AG04449 (cell line): Measurements from ENCODE around the gene DNAJC5.

Experiments used
- CTCF ChIA-PET: fragments of 350-600 bp; formaldehyde crosslinking; extraction: SDS; loops from one replicate; lab custom pipeline; 2021; ENCODE audit warnings: antibody characterized with exemption; lab: Yijun Ruan, JAX
- POLR2A ChIA-PET: fragments of 400-600, 350-600 bp; formaldehyde crosslinking; extraction: SDS; loops from one replicate; lab custom pipeline; 2020; ENCODE audit warnings: antibody characterized with exemption, inconsistent platforms; lab: Yijun Ruan, JAX
- DNase-seq: peaks from one replicate; pipeline ENCODE4 v3.0.0-alpha.2; 2010; ENCODE audit warnings: low read depth, low spot score
- H3K4me3 ChIP-seq: 2 replicates; pipeline ENCODE4 v1.5.1; 2011; ENCODE audit warnings: low read depth, mild to moderate bottlenecking, control low read depth, low read length
- TF ChIP-seq, protein P1 (sequence below): IDR thresholded peaks from one replicate; pipeline ENCODE4 v1.5.1; 2011; ENCODE audit warnings: mild to moderate bottlenecking, moderate library complexity, low read length, control low read depth, inconsistent platforms; ENCODE audit not compliant: insufficient read depth; ENCODE audit errors: missing control alignments

The DNAJC5 gene

DNA sequence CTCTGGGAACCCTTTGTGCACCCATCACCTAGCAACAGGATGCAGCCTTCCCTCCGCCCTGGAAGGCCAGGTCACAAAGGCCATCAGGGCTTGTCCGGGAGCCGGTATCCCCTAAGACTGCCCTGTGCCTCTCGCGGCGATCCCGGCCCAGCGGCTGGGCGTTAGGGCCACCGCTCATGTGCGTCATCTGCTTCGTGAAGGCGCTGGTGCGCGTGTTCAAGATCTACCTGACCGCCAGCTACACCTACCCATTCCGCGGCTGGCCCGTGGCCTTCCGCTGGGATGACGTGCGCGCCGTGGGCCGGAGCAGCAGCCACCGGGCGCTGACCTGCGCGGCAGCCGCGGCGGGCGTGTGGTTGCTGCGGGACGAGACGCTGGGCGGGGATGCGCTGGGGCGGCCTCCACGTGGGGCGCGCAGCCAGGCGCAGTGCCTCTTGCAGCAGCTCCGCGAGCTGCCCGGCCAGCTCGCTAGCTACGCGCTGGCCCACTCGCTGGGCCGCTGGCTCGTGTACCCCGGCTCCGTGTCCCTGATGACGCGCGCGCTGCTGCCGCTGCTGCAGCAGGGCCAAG is 33.5 kb upstream of the DNAJC5 start, which contains the start of gene ABHD16B:
Gene ABHD16B (plus strand): TSS at position 134 of the 570 bp plus-strand sequence. CDS start 43 bp downstream, at position 177.
- TF ChIP-seq, protein P1, sequence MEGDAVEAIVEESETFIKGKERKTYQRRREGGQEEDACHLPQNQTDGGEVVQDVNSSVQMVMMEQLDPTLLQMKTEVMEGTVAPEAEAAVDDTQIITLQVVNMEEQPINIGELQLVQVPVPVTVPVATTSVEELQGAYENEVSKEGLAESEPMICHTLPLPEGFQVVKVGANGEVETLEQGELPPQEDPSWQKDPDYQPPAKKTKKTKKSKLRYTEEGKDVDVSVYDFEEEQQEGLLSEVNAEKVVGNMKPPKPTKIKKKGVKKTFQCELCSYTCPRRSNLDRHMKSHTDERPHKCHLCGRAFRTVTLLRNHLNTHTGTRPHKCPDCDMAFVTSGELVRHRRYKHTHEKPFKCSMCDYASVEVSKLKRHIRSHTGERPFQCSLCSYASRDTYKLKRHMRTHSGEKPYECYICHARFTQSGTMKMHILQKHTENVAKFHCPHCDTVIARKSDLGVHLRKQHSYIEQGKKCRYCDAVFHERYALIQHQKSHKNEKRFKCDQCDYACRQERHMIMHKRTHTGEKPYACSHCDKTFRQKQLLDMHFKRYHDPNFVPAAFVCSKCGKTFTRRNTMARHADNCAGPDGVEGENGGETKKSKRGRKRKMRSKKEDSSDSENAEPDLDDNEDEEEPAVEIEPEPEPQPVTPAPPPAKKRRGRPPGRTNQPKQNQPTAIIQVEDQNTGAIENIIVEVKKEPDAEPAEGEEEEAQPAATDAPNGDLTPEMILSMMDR: no peak
- no peak within 1 kb of the TSS for H3K4me3 ChIP-seq
- POLR2A ChIA-PET: no interaction called here
- CTCF ChIA-PET: no interaction called here
- no peak for DNase-seq

DNA sequence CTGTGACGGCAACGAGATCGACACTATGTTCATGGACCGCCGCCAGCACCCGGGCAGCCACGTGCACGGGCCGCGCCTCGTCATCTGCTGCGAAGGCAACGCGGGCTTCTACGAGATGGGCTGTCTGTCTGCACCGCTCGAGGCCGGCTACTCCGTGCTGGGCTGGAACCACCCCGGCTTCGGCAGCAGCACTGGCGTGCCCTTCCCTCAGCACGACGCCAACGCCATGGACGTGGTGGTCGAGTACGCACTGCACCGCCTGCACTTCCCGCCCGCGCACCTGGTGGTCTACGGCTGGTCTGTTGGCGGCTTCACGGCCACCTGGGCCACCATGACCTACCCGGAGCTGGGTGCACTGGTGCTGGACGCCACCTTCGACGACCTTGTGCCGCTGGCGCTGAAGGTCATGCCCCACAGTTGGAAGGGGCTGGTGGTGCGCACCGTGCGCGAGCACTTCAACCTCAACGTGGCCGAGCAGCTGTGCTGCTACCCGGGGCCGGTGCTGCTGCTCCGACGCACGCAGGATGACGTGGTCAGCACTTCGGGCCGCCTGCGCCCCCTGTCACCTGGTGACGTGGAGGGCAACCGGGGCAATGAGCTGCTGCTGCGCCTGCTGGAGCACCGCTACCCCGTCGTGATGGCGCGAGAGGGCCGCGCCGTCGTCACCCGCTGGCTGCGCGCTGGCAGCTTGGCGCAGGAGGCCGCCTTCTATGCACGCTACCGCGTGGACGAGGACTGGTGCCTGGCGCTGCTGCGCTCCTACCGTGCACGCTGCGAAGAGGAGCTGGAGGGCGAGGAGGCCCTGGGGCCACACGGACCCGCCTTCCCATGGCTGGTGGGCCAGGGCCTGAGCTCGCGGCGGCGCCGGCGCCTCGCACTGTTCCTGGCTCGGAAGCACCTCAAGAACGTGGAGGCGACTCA is 32.7 kb upstream of the DNAJC5 start:
- POLR2A ChIA-PET: no interaction called here
- no peak overlapping the region for H3K4me3 ChIP-seq
- TF ChIP-seq, protein P1: no peak
- CTCF ChIA-PET: interaction anchor here (3.6 to 5.1 kb wide), 2 partner anchors 76 to 325 kb away, joined by 23 to 47 read pairs; partner anchors contain the start of gene PTK6
- no peak for DNase-seq

DNA sequence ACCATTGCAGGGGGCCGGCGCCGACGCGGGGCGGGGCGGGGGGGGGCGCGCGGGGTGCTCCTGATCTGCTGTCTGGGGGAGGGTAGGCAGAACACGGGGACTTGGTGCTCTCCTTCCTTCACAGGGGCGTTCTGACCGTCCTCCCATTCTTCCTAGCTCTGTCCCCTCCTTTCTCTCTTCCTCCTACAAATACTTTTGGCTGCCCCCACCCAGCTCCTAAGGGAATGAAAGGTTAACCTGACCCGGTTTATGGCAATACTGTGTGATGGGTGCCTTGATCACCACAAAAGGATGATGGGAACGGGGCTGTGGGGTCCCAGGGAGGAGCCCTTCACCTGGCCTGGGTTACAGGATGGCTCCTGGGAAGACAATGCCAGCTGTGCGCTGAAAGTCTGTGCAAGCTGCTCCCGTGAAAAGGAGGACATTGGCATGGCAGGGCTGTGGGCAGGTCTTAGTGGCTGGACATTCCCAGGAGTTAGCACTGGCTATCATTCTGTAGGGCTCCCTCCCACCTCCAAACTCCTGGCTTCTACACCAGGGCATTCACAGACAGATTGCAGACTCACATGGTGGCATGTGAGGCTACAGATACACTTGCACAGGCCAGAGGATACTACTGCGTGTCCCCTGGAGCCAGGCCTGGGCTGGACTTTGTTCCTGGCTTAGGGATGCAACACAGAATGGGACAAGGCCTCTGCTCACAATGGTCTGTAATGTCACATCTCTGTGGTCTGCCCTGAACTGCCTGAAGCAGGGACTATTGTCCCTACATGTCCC is 31.7 kb upstream of the DNAJC5 start:
- DNase-seq: no peak
- CTCF ChIA-PET: interaction anchor here (0.6 to 5.1 kb wide), 14 partner anchors 8 to 326 kb away, joined by 3 to 47 read pairs (median 4); partner anchors contain the start of gene PTK6
- peak overlapping the region; percentile 96 for H3K4me3 ChIP-seq
- POLR2A ChIA-PET: no interaction called here
- TF ChIP-seq, protein P1: no peak

DNA sequence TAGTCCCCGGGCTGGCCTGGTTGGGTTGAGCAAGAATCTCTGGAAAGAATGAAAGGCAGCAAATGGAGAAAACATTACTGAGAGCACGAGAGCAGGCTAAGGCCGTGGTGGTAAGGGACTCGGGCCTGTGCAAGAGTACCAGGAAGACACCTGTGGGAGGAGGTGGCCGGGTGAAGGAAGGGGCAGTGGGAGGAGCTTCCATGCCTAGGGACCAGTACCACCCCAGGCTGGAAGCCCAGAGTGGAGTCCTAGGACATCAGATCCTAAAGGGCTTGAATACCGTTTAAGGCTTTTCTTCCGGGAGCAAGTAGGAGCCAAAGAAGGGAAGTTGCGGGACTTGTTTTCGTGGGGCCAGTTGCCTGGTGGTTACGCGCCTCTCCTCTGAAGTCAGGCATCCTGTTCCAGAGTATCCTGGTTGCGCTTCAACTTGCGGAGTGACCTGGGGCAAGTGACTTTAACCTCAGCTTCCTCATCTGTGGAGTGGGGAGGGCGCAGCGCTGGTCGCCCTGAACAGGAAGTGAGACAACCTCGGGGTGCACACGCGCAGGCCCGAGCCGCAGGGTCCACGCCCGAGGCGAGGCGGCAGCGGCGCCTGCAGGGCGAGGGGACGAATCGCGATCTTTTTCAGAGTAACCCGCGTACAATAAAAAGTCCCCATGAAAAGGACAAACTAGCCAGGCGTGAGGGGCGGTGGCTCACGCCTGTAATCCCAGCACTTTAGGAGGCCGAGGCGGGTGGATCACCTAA is 31.0 kb upstream of the DNAJC5 start:
- ChIA-PET CTCF (interaction anchor here (0.6 to 5.1 kb wide), 20 partner anchors 9 to 329 kb away, joined by 3 to 47 read pairs (median 4); partner anchors contain the start of gene PTK6), POLR2A (interaction anchor here (1.0 to 1.9 kb wide), 2 partner anchors 110 to 127 kb away, joined by 4 read pairs; partner anchors contain the start of gene LIME1)
- TF ChIP-seq, protein P1: peak; percentile 77

DNA sequence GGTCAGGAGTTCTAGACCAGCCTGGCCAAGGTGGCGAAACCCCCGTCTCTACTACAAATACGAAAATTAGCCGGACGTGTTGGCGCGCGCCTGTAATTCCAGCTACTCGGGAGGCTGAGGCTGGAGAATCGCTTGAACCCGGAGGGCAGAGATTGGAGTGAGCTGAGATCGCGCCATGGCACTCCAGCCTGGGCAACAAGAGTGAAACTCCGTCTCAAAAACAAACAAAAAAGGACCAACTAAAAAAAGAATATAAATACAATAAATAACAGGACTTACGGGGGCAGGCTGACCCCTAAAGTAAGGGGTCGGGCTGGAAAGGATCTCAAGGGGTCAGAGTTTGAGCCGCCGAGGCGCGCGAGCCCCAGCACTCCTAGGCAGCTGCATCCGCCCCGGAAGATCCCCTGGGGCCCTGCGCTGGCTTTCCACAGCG is 30.4 kb upstream of the DNAJC5 start:
- CTCF ChIA-PET: interaction anchor here (0.6 to 5.1 kb wide), 20 partner anchors 8 to 330 kb away, joined by 3 to 47 read pairs (median 4); partner anchors contain the start of genes PRPF6 and PTK6
- DNase-seq: no peak
- peak overlapping the region; percentile 96 for H3K4me3 ChIP-seq
- POLR2A ChIA-PET: interaction anchor here (0.6 to 1.9 kb wide), 27 partner anchors 9 to 362 kb away, joined by 3 to 16 read pairs (median 4); partner anchors contain the start of genes ARFRP1, LIME1, LKAAEAR1 and PPDPF
- TF ChIP-seq, protein P1: no peak

More for the DNA sequence above, 31.0 kb upstream of the DNAJC5 start:
- peak overlapping the region; percentile 96 for H3K4me3 ChIP-seq
- DNase-seq: no peak
